HG03565 (cell line): ENCODE data around the gene LHX2.
A peak's percentile ranks its signal among the peaks of the same experiment; 100 is the strongest.

Experiments used
- ATAC-seq: cut with Tn5 transposase; IDR thresholded peaks from one replicate; pipeline ENCODE4 v1.9.1; 2021; ENCODE audit warnings: mild to moderate bottlenecking, moderate library complexity; ENCODE audit not compliant: unreplicated experiment

The LHX2 gene

DNA sequence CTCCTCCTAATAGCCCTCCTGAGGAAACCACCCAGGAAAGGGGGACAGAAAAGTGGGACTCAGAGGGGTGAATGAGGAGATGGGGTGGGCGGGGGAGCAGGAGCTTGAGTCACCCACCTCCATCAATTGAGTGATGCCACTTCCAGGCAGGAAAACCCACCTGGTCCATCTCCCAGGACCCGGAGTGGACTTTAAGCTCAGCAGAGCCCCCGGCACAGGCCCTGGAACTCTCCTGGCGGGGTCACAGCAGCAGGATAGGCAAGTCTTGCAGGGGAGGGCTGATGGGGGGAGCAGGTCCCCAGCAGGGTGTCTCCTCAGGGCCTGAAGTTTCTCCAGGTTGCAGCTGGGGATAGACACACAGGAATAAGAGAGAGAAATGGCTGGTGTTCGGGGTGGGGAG, 40.8 kb downstream of the LHX2 start:
- ATAC-seq: no peak

DNA sequence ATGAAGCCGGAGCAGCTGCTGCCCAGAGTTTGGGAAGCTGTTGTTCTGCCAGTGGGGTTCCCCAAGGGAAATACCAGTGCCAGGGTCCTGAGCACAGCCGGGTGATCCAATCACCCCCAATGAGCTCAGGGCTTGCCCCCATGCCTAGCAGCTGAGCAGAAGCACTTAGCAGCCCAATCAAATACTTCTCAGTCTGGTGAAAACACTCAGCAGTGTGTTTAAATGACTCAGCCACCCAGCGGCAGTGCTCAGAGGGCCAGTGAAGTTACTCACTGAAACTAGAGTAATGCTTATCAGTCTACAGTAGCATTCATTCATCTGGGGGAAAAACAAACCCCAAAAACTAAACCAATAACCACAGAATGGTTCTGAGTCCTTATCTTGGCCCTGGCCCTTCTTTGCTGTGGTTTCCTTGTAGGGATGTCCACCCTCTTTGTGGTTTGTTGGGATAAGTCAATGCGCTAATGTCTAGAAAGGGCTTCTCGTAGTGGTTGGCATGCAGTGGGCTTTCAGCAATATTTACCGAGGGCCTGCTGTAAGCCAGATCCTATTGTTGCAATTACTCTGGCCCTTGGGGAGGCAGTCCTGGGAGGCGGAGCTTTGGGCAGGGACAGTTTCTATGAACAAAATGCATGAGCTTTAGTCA, 43.1 kb downstream of the LHX2 start:
- ATAC-seq: peak; percentile 97

DNA sequence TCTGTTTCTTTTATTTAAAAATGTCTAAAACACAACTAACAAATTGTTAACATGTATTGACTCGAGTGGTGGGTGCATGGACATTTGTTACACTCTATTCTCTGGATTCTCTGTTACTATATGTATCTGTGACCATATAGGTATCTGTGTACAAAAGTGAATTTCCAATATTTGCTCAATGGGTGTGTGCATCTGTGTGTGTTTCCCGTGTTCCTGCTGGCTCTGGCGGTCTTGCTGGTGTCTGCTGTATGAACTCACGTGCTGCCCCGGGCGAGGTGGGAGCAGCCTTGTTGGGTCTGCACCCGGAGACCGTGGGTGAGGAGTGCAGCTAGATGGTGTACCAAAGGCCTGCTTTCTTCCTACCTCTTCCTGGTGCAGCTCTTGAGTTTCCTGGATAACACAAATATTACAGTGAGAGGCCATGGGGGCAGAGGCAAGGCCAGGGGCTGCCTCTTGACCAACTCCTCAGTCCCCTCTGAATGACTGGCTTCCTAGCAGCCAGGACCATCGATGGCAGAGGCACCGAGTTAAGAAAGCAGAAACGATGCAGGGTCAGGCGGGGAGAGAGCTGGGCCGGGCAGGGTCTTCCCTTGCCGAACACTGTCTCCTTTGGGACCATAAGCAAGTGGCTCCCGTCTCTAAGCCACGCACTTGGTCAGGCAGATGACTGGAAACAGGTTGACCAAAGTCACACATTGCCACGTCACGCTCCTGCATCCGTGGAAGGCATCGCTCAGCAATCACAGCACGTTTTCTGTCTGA, 49.5 kb downstream of the LHX2 start:
- no peak for ATAC-seq

DNA sequence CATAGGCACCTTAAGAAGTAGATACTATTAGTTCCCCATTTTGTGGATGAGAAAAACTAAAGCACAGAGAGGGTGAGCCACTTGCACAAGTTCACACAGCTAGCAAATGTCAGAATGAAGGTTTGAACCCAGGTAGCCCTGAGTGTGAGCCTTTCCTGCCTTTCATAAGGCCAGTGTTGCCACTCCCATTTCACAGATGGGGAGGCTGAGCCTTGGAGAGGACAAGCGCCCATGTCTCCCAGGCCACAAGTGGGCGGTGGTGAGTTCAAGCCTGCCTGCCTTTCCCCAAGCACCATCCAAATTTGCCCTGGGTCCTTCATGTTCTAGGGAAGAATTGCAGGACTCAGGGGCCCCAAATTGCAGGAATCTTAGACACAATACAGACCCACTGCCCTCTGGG, 50.6 kb downstream of the LHX2 start:
- no peak for ATAC-seq

GRCh38 chr9:124066783-124067577, 55.4 kb downstream of the LHX2 start:
- no peak for ATAC-seq

DNA sequence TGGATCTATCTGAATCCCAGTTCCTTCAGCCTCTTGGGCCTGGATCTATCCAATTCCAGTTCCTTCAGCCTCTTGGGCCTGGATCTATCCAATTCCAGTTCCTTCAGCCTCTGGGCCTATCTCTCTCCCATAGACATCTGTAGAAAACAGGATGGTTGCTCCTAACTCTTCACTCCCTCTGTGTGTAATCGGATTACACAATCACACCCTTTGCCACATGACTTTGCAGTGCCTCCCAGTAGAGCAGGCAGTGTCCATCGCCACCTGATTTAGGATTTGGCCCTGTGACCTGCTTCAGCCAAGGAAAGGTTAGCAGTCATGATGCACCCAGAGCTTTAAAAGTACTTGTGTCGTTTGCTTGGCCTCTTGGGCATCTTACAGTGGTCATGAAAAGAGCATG, 56.7 kb downstream of the LHX2 start:
- ATAC-seq: no peak

GRCh38 chr9:124074746-124075145, 63.2 kb downstream of the LHX2 start:
- ATAC-seq: no peak

DNA sequence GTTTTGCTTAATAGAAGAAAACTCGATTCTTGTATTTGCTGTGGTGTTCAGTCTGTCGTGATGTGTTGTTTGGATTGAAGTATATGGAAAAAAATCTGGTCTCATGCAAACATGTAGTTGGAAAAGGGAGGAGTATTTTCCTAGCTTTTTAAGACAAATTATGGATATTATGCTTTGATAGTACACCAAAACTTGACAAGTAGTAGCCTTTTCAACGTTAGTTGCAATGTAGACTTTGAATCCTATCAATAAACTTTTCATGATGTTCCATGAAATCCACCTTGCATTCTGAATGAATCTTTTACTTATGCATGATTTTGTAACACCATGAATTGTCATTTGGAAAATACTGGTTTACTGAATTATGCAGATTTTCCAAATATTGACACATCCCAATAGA, 64.2 kb downstream of the LHX2 start:
- ATAC-seq: no peak

DNA sequence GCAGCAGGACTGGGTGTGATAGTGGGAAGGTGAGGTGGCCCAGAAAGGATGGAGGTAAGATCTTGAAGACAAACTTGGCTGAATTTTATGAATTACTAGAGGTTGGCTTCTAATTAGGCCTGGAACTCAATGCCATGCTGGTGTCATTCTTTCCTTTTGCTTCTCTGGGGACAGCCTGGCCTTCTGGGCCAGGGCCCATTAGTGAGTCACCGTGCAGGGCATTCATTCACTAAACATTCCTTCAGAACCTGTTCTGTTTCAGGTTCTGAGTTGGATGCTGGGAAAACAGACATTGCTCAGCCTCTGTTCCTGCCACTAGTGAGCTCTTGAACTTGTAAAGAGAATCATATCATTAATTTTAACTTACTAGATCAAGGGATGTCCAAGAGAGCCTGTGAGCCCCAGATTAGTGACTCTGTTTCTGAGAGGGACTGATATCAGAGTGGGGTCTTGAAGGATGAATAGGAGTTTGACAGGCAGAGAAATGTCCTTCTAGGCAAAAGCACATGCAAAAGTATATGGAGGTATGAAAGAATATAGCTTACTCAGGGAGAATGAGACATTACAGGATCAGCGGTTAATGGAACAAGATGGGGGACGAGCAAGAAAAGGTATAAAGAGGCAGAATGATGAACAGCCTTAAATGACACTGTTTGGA, 66.5 kb downstream of the LHX2 start:
- ATAC-seq: no peak

DNA sequence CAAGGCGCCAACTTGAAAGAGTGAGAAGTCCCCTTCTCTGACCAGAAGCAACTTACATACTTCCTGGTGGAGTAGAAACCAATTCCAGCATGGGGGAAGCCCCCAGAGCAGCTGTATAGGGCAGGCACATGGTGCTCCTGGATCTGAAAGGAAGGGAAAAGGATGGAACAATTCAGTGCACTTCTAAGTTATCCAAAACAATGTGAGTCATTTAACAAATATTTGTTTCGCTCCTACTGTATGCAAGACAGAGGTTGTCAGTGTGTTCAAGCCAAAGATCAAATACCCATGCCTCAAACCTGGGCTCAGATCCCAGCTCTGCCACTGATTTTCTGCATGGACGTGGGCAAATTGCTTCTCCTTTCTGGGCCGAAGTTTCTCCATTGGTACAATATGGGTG, 67.1 kb downstream of the LHX2 start:
- ATAC-seq: no peak

- ATAC-seq: no peak
Observed at GRCh38 chr9:124079176-124079925, 67.8 kb downstream of the LHX2 start.

GRCh38 chr9:124082622-124083021, 71.1 kb downstream of the LHX2 start:
- no peak for ATAC-seq
